ENCODE data around the gene PA2G4. TPM values are rescaled to one million over a fixed set of nuclear protein-coding genes. Genes with fewer than 3 reads are reported as not detected.

PA2G4 gene
- total RNA-seq, 2 donors from 2014 or later, result 128 to 161 TPM

DNA sequence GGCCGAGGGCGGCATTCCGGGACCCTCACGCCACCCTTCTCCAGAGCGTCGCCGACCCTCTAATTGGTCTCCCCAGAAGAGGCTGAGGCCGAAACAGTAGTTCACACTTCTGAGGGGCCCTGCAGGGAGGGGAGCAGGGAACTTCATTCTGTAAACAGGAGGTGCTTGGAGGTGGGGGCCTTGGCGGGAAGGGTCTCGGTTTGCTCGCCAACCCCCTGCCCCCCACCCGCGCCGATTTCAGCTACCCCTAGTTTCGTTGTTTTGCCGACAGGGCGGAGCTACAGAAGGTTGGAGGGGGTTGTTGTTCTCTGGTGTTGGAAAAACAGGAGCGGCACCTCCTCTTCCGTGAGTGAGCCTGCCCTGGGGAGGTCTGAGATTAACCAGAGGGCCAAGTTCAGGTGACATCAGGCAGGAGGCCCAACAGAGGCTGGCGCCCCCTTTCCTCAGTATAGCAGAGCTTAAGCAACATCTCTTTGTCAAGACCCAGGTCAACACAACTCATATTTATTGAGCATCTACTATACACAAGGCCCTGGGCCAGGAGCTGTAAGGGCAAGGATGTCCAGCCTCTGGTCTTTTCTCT lies 23.7 kb upstream of the PA2G4 start:
- H3K4me1 Mint-ChIP-seq, result peaks cover 16% of the 10 kb centered on the region
- H3K9me3 Mint-ChIP-seq, result peaks cover 7% of the 10 kb centered on the region
- 3 to 14% methylated on average over 4 to 20 of the region's 20 CpGs for WGBS, 2 experiments (ENCODE audit: insufficient coverage in 1 of 2, insufficient read length in 1 of 2)
- H3K36me3 ChIP-seq (ENCODE audit: control insufficient read depth, insufficient read depth, low read length), result peaks cover 8% of the 10 kb centered on the region
- TF ChIP-seq, protein P1, sequence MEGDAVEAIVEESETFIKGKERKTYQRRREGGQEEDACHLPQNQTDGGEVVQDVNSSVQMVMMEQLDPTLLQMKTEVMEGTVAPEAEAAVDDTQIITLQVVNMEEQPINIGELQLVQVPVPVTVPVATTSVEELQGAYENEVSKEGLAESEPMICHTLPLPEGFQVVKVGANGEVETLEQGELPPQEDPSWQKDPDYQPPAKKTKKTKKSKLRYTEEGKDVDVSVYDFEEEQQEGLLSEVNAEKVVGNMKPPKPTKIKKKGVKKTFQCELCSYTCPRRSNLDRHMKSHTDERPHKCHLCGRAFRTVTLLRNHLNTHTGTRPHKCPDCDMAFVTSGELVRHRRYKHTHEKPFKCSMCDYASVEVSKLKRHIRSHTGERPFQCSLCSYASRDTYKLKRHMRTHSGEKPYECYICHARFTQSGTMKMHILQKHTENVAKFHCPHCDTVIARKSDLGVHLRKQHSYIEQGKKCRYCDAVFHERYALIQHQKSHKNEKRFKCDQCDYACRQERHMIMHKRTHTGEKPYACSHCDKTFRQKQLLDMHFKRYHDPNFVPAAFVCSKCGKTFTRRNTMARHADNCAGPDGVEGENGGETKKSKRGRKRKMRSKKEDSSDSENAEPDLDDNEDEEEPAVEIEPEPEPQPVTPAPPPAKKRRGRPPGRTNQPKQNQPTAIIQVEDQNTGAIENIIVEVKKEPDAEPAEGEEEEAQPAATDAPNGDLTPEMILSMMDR (conservative IDR thresholded peaks at IDR 0.05), result peak; percentile 23
- no peaks in the 10 kb centered on the region for H3K27me3 Mint-ChIP-seq (ENCODE audit: insufficient read depth)
- peak overlapping the region; percentile 81 for H3K4me3 Mint-ChIP-seq
- H3K27ac ChIP-seq (ENCODE audit: low read depth, low read length), result no peak overlapping the region
- H3K27ac Mint-ChIP-seq, result peak overlapping the region; percentile 95
- H3K27me3 ChIP-seq (ENCODE audit: control insufficient read depth, insufficient read depth, low read length, poor library complexity, severe bottlenecking), result no peaks in the 10 kb centered on the region
- no peaks in the 10 kb centered on the region for H3K4me1 ChIP-seq (ENCODE audit: control insufficient read depth, insufficient read depth, low read length)
- peak overlapping the region; percentile 72 for H3K9ac ChIP-seq (ENCODE audit: extremely low read depth, low read length, poor library complexity, severe bottlenecking)
- H3K36me3 Mint-ChIP-seq (ENCODE audit: low read depth), result peaks cover 15% of the 10 kb centered on the region
- peak overlapping the region; percentile 95 for H3K4me3 ChIP-seq (ENCODE audit: low read length)
- DNase-seq, result peak; percentile 88
- H3K9me3 ChIP-seq (ENCODE audit: control insufficient read depth, low read length), result no peaks in the 10 kb centered on the region

DNA sequence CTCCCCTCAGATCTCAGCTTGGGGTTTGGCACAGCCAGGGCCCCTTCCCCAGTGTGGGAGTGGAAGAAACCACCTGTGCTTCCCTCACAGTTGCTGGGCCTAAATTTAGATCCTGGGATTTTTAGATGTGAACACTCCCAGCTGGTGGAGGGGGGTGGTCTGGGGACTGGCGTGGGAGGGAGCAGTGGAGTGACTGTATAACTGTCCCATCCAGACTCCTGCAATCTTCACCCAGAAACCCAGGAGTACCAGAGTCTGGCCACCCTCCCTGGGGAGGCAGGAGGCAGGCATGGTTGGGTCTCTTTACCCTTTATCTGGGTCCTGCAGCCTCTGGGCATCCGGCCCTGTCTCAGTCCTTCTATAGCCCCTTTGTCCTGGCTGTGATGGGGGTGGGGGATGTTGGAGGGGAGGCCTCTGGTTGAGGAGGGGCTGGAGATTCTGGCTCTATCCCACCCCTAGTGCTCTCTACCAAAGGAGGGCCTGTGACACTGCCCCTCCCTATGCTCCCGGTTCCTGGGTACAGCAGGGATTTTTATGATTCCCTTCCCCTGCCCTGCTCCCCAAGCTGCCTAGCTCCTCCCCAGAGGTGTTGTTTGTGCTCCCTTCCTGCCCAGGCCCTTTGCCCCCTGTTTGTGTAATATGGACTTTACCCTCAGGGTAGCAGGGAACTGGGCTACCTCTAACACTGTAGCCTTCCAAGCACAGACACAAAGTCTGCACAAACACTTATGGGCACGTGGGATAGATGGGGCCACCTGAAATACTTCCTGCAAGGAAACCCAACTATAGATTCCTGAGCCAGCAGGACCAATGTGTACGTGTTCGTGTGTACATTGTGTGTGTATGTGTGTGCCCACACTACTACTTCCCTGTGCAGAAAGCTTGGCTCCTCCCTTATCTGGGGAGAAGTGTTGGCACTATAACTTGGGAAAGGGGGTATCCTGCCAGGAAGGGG lies 22.7 kb upstream of the PA2G4 start:
- TF ChIP-seq, protein P1 (conservative IDR thresholded peaks at IDR 0.05), result no peak

DNA sequence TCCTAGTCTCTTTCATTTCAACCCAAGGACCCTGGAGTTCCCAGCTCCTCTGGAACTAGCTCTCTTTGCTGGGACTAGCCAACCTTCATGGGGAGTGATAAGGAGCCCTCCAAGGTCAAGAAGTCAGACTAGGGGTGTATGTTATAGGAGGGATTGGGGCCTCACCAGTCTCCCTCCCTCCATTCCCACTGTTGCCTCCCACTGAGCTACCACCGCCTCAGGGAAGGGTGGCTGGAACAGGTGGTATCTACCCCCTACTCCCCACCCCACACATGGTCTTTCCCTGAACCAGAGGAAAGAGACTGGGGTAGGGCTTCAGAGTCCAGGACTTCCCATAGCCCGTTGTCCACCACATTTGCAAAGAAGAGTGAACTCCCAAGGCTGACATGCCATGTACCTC lies 22.0 kb upstream of the PA2G4 start:
- H3K27me3 Mint-ChIP-seq (ENCODE audit: insufficient read depth), result no peaks in the 10 kb centered on the region
- WGBS, 2 experiments (ENCODE audit: insufficient coverage in 1 of 2, insufficient read length in 1 of 2), result 90% methylated on average over 2 of the region's 2 CpGs; no CpG with 5 or more reads in 1 of the 2 experiments
- H3K36me3 ChIP-seq (ENCODE audit: control insufficient read depth, insufficient read depth, low read length), result peaks cover 18% of the 10 kb centered on the region
- no peak overlapping the region for H3K4me3 Mint-ChIP-seq
- peak overlapping the region; percentile 95 for H3K4me3 ChIP-seq (ENCODE audit: low read length)
- H3K9ac ChIP-seq (ENCODE audit: extremely low read depth, low read length, poor library complexity, severe bottlenecking), result no peak overlapping the region
- H3K27ac ChIP-seq (ENCODE audit: low read depth, low read length), result peak overlapping the region; percentile 70
- TF ChIP-seq, protein P1 (conservative IDR thresholded peaks at IDR 0.05), result no peak
- no peak for DNase-seq
- H3K27ac Mint-ChIP-seq, result no peak overlapping the region
- H3K4me1 Mint-ChIP-seq, result peaks cover 16% of the 10 kb centered on the region
- H3K9me3 ChIP-seq (ENCODE audit: control insufficient read depth, low read length), result no peaks in the 10 kb centered on the region
- no peaks in the 10 kb centered on the region for H3K27me3 ChIP-seq (ENCODE audit: control insufficient read depth, insufficient read depth, low read length, poor library complexity, severe bottlenecking)
- no peaks in the 10 kb centered on the region for H3K4me1 ChIP-seq (ENCODE audit: control insufficient read depth, insufficient read depth, low read length)
- H3K9me3 Mint-ChIP-seq, result no peaks in the 10 kb centered on the region
- H3K36me3 Mint-ChIP-seq (ENCODE audit: low read depth), result peaks cover 26% of the 10 kb centered on the region

More for the DNA sequence above, 22.7 kb upstream of the PA2G4 start:
- peak overlapping the region; percentile 81 for H3K4me3 Mint-ChIP-seq
- no peaks in the 10 kb centered on the region for H3K27me3 ChIP-seq (ENCODE audit: control insufficient read depth, insufficient read depth, low read length, poor library complexity, severe bottlenecking)
- peak overlapping the region; percentile 44 for H3K27ac ChIP-seq (ENCODE audit: low read depth, low read length)
- H3K9me3 ChIP-seq (ENCODE audit: control insufficient read depth, low read length), result no peaks in the 10 kb centered on the region
- no peak for DNase-seq
- peaks cover 23% of the 10 kb centered on the region for H3K36me3 Mint-ChIP-seq (ENCODE audit: low read depth)
- peaks cover 17% of the 10 kb centered on the region for H3K36me3 ChIP-seq (ENCODE audit: control insufficient read depth, insufficient read depth, low read length)
- WGBS, 2 experiments (ENCODE audit: insufficient coverage in 1 of 2, insufficient read length in 1 of 2), result 83% methylated on average over 1 to 6 of the region's 6 CpGs
- peaks cover 16% of the 10 kb centered on the region for H3K4me1 Mint-ChIP-seq
- peak overlapping the region; percentile 95 for H3K27ac Mint-ChIP-seq
- H3K4me3 ChIP-seq (ENCODE audit: low read length), result peak overlapping the region; percentile 95
- no peaks in the 10 kb centered on the region for H3K4me1 ChIP-seq (ENCODE audit: control insufficient read depth, insufficient read depth, low read length)
- H3K27me3 Mint-ChIP-seq (ENCODE audit: insufficient read depth), result no peaks in the 10 kb centered on the region
- H3K9ac ChIP-seq (ENCODE audit: extremely low read depth, low read length, poor library complexity, severe bottlenecking), result no peak overlapping the region
- peaks cover 4% of the 10 kb centered on the region for H3K9me3 Mint-ChIP-seq
